WTC11 (cell line): ENCODE results near the gene MRPL55. TPM values are rescaled to one million over a fixed set of nuclear protein-coding genes. Genes with fewer than 3 reads are reported as not detected.

Source experiments
- CBFB ChIP-seq: sonication (generic); formaldehyde crosslinking; IDR thresholded peaks from 2 replicates; pipeline ENCODE4 v1.8.1; 2022; ENCODE audit warnings: mild to moderate bottlenecking, low read depth, missing genetic modification reagents
- CREB1 ChIP-seq: sonication (generic); formaldehyde crosslinking; IDR thresholded peaks from 2 replicates; pipeline ENCODE4 v1.8.0; 2023; ENCODE audit warnings: mild to moderate bottlenecking, missing genetic modification reagents
- CREM ChIP-seq: sonication (generic); formaldehyde crosslinking; IDR thresholded peaks from 2 replicates; pipeline ENCODE4 v1.8.1; 2022; ENCODE audit warnings: mild to moderate bottlenecking, missing genetic modification reagents, moderate library complexity
- ESRRA ChIP-seq: sonication (generic); formaldehyde crosslinking; IDR thresholded peaks from 2 replicates; pipeline ENCODE4 v1.8.1; 2022; ENCODE audit warnings: mild to moderate bottlenecking, missing genetic modification reagents, borderline replicate concordance
- FOXJ3 ChIP-seq: sonication (generic); formaldehyde crosslinking; IDR thresholded peaks from 2 replicates; pipeline ENCODE4 v1.9.0; 2021; ENCODE audit warnings: missing genetic modification reagents, mild to moderate bottlenecking, borderline replicate concordance
- GABPB1 ChIP-seq: sonication (generic); formaldehyde crosslinking; IDR thresholded peaks from 2 replicates; pipeline ENCODE4 v1.8.1; 2023; ENCODE audit warnings: mild to moderate bottlenecking, missing genetic modification reagents
- MXD4 ChIP-seq: fragments of 250-450 bp; sonication (Bioruptor Pico); IDR thresholded peaks from 2 replicates; pipeline ENCODE4 v1.8.0; 2021; ENCODE audit warnings: mild to moderate bottlenecking, moderate library complexity, borderline replicate concordance
- MYBL2 ChIP-seq: sonication (generic); formaldehyde crosslinking; IDR thresholded peaks from 2 replicates; pipeline ENCODE4 v1.8.1; 2023; ENCODE audit warnings: mild to moderate bottlenecking, moderate library complexity, missing genetic modification reagents
- NFE2L1 ChIP-seq: sonication (generic); formaldehyde crosslinking; IDR thresholded peaks from 2 replicates; pipeline ENCODE4 v1.8.1; 2023; ENCODE audit warnings: missing genetic modification reagents
- NFYB ChIP-seq: sonication (generic); formaldehyde crosslinking; conservative IDR thresholded peaks from 2 replicates; pipeline ENCODE4 v1.8.0; 2022; ENCODE audit warnings: low read depth, missing genetic modification reagents
- PRRX2 ChIP-seq: fragments of 250-450 bp; sonication (Bioruptor Pico); IDR thresholded peaks from 2 replicates; pipeline ENCODE4 v1.8.0; 2021; ENCODE audit warnings: mild to moderate bottlenecking
- SMAD4 ChIP-seq: sonication (generic); formaldehyde crosslinking; IDR thresholded peaks from 2 replicates; pipeline ENCODE4 v1.8.0; 2022; ENCODE audit warnings: mild to moderate bottlenecking, missing genetic modification reagents
- TEAD1 ChIP-seq: sonication (generic); formaldehyde crosslinking; IDR thresholded peaks from 2 replicates; pipeline ENCODE4 v1.8.0; 2022; ENCODE audit warnings: mild to moderate bottlenecking, missing genetic modification reagents
- ZNF232 ChIP-seq: sonication (generic); formaldehyde crosslinking; IDR thresholded peaks from 2 replicates; pipeline ENCODE4 v1.8.0; 2022; ENCODE audit warnings: mild to moderate bottlenecking, missing genetic modification reagents
- ZNF263 ChIP-seq: sonication (generic); formaldehyde crosslinking; IDR thresholded peaks from 2 replicates; pipeline ENCODE4 v1.8.1; 2022; ENCODE audit warnings: low read depth, mild to moderate bottlenecking, moderate library complexity, missing genetic modification reagents
- ZNF317 ChIP-seq: sonication (generic); formaldehyde crosslinking; IDR thresholded peaks from 2 replicates; pipeline ENCODE4 v1.8.1; 2023; ENCODE audit warnings: low read depth, mild to moderate bottlenecking, moderate library complexity, missing genetic modification reagents, borderline replicate concordance
- total RNA-seq: library from RNA; stranded (reverse); gene quantifications from 3 replicates; pipeline ENCODE4 v1.2.3, GENCODE V29; 2021
- TF ChIP-seq, protein P1 (sequence below): sonication (generic); formaldehyde crosslinking; IDR thresholded peaks from 2 replicates; pipeline ENCODE4 v1.8.0; 2023; ENCODE audit warnings: missing genetic modification reagents
- TF ChIP-seq, protein P2 (sequence below): sonication (generic); formaldehyde crosslinking; IDR thresholded peaks from 2 replicates; pipeline ENCODE4 v1.8.1; 2023; ENCODE audit warnings: mild to moderate bottlenecking, missing genetic modification reagents, moderate library complexity
- TF ChIP-seq, protein P3 (sequence below): sonication (generic); formaldehyde crosslinking; IDR thresholded peaks from 2 replicates; pipeline ENCODE4 v1.8.1; 2022; ENCODE audit warnings: low read depth, missing genetic modification reagents, borderline replicate concordance
- TF ChIP-seq, protein P4 (sequence below): fragments of 250-450 bp; sonication (Bioruptor Pico); IDR thresholded peaks from 2 replicates; pipeline ENCODE4 v1.9.0; 2021; ENCODE audit warnings: mild to moderate bottlenecking
- TF ChIP-seq, protein P5 (sequence below): sonication (generic); formaldehyde crosslinking; IDR thresholded peaks from 2 replicates; pipeline ENCODE4 v1.8.0; 2022; ENCODE audit warnings: mild to moderate bottlenecking, missing genetic modification reagents
- TF ChIP-seq, protein P6 (sequence below): sonication (generic); formaldehyde crosslinking; IDR thresholded peaks from 2 replicates; pipeline ENCODE4 v1.8.1; 2023; ENCODE audit warnings: mild to moderate bottlenecking, missing genetic modification reagents
- TF ChIP-seq, protein P7 (sequence below): fragments of 250-450 bp; sonication (Bioruptor Pico); IDR thresholded peaks from 2 replicates; pipeline ENCODE4 v1.8.0; 2021; ENCODE audit warnings: mild to moderate bottlenecking
- TF ChIP-seq, protein P8 (sequence below): sonication (generic); formaldehyde crosslinking; IDR thresholded peaks from 2 replicates; pipeline ENCODE4 v1.8.0; 2023; ENCODE audit warnings: mild to moderate bottlenecking, missing genetic modification reagents
- TF ChIP-seq, protein P9 (sequence below): fragments of 200-600 bp; IDR thresholded peaks from 2 replicates; pipeline ENCODE4 v1.8.0; 2022; ENCODE audit warnings: antibody characterized with exemption

Gene MRPL55
- total RNA-seq, 1 experiment from 2014 or later: 66.9 TPM

DNA sequence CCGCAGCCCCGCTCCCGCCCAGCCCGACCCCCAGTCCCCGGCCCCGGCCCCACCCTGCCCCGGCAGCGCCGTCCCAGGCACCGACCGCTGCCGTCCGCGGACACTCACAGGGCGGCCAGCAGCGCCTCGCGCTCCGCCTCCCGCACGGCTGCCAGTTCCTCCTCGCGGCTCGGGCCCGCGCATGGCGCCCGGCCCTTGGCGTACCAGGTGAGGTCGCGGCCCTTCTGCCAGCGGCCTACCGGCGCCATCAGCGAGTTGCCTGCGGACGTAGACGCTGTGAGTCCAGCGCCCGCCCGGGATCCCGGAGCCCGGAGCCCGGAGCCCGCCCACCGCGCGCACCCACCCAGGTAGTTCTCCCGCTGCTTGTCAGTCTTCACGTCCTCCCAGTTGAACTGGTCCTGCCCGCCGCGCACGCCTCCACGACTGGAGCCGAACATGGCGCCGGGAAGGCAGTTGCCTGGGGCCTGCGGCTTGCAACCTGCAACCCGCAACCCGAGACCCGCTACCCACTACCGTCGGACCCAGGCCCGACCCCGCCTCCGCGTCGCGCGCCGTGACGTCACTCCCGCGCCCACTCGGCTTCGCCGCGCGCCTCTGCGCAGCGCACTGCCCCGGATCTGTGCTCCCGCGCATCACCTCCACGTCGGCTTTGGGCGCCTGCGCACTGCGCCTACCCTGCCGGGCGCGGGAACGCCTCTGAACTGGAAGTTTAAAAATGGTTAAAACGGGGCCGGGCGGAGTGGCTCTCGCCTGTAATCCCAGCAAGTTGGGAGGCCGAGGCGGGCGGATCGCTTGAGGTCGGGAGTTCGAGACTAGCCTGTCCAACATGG is 6.1 kb downstream of the MRPL55 start, which contains the start of gene C1orf35 (continued):
- TF ChIP-seq, protein P1, sequence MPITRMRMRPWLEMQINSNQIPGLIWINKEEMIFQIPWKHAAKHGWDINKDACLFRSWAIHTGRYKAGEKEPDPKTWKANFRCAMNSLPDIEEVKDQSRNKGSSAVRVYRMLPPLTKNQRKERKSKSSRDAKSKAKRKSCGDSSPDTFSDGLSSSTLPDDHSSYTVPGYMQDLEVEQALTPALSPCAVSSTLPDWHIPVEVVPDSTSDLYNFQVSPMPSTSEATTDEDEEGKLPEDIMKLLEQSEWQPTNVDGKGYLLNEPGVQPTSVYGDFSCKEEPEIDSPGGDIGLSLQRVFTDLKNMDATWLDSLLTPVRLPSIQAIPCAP (CRISPR knock-in tag): no peak
- no peak; the same call in 1 of the 2 replicates for TF ChIP-seq GABPB1 (CRISPR knock-in tag)
- TF ChIP-seq ZNF263 (CRISPR knock-in tag): no peak
- no peak for TF ChIP-seq PRRX2 (CRISPR knock-in tag)
- TF ChIP-seq ESRRA (CRISPR knock-in tag): no peak
- TF ChIP-seq, protein P2, sequence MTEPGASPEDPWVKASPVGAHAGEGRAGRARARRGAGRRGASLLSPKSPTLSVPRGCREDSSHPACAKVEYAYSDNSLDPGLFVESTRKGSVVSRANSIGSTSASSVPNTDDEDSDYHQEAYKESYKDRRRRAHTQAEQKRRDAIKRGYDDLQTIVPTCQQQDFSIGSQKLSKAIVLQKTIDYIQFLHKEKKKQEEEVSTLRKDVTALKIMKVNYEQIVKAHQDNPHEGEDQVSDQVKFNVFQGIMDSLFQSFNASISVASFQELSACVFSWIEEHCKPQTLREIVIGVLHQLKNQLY: 0 out of 2 replicates have a peak, but pooled peaks have one; percentile 73
- TF ChIP-seq, protein P3, sequence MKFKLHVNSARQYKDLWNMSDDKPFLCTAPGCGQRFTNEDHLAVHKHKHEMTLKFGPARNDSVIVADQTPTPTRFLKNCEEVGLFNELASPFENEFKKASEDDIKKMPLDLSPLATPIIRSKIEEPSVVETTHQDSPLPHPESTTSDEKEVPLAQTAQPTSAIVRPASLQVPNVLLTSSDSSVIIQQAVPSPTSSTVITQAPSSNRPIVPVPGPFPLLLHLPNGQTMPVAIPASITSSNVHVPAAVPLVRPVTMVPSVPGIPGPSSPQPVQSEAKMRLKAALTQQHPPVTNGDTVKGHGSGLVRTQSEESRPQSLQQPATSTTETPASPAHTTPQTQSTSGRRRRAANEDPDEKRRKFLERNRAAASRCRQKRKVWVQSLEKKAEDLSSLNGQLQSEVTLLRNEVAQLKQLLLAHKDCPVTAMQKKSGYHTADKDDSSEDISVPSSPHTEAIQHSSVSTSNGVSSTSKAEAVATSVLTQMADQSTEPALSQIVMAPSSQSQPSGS (CRISPR knock-in tag): no peak
- TF ChIP-seq NFE2L1 (CRISPR knock-in tag): peak; percentile 11; the same call in 1 of the 2 replicates
- TF ChIP-seq CREB1 (CRISPR knock-in tag): peak; percentile 87; the same call in 1 of the 2 replicates
- peak; percentile 100 for TF ChIP-seq CREM (CRISPR knock-in tag)
- TF ChIP-seq CBFB (CRISPR knock-in tag): peak; percentile 91; the same call in 1 of the 2 replicates
- TF ChIP-seq, protein P4, sequence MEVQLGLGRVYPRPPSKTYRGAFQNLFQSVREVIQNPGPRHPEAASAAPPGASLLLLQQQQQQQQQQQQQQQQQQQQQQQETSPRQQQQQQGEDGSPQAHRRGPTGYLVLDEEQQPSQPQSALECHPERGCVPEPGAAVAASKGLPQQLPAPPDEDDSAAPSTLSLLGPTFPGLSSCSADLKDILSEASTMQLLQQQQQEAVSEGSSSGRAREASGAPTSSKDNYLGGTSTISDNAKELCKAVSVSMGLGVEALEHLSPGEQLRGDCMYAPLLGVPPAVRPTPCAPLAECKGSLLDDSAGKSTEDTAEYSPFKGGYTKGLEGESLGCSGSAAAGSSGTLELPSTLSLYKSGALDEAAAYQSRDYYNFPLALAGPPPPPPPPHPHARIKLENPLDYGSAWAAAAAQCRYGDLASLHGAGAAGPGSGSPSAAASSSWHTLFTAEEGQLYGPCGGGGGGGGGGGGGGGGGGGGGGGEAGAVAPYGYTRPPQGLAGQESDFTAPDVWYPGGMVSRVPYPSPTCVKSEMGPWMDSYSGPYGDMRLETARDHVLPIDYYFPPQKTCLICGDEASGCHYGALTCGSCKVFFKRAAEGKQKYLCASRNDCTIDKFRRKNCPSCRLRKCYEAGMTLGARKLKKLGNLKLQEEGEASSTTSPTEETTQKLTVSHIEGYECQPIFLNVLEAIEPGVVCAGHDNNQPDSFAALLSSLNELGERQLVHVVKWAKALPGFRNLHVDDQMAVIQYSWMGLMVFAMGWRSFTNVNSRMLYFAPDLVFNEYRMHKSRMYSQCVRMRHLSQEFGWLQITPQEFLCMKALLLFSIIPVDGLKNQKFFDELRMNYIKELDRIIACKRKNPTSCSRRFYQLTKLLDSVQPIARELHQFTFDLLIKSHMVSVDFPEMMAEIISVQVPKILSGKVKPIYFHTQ (CRISPR knock-in tag): no peak
- TF ChIP-seq ZNF232 (CRISPR knock-in tag): peak; percentile 70; the same call in 1 of the 2 replicates
- TF ChIP-seq MYBL2 (CRISPR knock-in tag): 0 out of 2 replicates have a peak, but pooled peaks have one; percentile 56
- no peak for TF ChIP-seq SMAD4 (CRISPR knock-in tag)
- TF ChIP-seq, protein P5, sequence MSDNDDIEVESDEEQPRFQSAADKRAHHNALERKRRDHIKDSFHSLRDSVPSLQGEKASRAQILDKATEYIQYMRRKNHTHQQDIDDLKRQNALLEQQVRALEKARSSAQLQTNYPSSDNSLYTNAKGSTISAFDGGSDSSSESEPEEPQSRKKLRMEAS (CRISPR knock-in tag): peak; percentile 95
- no peak for TF ChIP-seq ZNF317 (CRISPR knock-in tag)
- no peak for TF ChIP-seq NFYB
- TF ChIP-seq, protein P6, sequence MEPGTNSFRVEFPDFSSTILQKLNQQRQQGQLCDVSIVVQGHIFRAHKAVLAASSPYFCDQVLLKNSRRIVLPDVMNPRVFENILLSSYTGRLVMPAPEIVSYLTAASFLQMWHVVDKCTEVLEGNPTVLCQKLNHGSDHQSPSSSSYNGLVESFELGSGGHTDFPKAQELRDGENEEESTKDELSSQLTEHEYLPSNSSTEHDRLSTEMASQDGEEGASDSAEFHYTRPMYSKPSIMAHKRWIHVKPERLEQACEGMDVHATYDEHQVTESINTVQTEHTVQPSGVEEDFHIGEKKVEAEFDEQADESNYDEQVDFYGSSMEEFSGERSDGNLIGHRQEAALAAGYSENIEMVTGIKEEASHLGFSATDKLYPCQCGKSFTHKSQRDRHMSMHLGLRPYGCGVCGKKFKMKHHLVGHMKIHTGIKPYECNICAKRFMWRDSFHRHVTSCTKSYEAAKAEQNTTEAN (CRISPR knock-in tag): no peak; the same call in 1 of the 2 replicates
- TF ChIP-seq, protein P7, sequence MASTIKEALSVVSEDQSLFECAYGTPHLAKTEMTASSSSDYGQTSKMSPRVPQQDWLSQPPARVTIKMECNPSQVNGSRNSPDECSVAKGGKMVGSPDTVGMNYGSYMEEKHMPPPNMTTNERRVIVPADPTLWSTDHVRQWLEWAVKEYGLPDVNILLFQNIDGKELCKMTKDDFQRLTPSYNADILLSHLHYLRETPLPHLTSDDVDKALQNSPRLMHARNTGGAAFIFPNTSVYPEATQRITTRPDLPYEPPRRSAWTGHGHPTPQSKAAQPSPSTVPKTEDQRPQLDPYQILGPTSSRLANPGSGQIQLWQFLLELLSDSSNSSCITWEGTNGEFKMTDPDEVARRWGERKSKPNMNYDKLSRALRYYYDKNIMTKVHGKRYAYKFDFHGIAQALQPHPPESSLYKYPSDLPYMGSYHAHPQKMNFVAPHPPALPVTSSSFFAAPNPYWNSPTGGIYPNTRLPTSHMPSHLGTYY (CRISPR knock-in tag): no peak
- TF ChIP-seq TEAD1 (CRISPR knock-in tag): peak; percentile 70; the same call in 1 of the 2 replicates
- no peak for TF ChIP-seq FOXJ3
- TF ChIP-seq, protein P8, sequence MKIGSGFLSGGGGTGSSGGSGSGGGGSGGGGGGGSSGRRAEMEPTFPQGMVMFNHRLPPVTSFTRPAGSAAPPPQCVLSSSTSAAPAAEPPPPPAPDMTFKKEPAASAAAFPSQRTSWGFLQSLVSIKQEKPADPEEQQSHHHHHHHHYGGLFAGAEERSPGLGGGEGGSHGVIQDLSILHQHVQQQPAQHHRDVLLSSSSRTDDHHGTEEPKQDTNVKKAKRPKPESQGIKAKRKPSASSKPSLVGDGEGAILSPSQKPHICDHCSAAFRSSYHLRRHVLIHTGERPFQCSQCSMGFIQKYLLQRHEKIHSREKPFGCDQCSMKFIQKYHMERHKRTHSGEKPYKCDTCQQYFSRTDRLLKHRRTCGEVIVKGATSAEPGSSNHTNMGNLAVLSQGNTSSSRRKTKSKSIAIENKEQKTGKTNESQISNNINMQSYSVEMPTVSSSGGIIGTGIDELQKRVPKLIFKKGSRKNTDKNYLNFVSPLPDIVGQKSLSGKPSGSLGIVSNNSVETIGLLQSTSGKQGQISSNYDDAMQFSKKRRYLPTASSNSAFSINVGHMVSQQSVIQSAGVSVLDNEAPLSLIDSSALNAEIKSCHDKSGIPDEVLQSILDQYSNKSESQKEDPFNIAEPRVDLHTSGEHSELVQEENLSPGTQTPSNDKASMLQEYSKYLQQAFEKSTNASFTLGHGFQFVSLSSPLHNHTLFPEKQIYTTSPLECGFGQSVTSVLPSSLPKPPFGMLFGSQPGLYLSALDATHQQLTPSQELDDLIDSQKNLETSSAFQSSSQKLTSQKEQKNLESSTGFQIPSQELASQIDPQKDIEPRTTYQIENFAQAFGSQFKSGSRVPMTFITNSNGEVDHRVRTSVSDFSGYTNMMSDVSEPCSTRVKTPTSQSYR: 0 out of 2 replicates have a peak, but pooled peaks have one; percentile 29
- no peak for TF ChIP-seq MXD4
- TF ChIP-seq, protein P9, sequence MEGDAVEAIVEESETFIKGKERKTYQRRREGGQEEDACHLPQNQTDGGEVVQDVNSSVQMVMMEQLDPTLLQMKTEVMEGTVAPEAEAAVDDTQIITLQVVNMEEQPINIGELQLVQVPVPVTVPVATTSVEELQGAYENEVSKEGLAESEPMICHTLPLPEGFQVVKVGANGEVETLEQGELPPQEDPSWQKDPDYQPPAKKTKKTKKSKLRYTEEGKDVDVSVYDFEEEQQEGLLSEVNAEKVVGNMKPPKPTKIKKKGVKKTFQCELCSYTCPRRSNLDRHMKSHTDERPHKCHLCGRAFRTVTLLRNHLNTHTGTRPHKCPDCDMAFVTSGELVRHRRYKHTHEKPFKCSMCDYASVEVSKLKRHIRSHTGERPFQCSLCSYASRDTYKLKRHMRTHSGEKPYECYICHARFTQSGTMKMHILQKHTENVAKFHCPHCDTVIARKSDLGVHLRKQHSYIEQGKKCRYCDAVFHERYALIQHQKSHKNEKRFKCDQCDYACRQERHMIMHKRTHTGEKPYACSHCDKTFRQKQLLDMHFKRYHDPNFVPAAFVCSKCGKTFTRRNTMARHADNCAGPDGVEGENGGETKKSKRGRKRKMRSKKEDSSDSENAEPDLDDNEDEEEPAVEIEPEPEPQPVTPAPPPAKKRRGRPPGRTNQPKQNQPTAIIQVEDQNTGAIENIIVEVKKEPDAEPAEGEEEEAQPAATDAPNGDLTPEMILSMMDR: no peak
